Chondrocyte (in vitro differentiated cells): ENCODE results near the gene GMEB1. TPM values are rescaled to one million over a fixed set of nuclear protein-coding genes. Genes with fewer than 3 reads are reported as not detected.
A peak's percentile ranks its signal among the peaks of the same experiment; 100 is the strongest.
"Not testable (repeated sequence)": the region's sequence is repeated elsewhere in the genome, so short reads cannot be mapped to it uniquely, and the experiment has no call there.

Source experiments
- DNase-seq: peaks from one replicate; pipeline ENCODE4 v3.0.0; 2021; ENCODE audit warnings: mixed read lengths, low spot score
- H3K27ac Mint-ChIP-seq: one replicate; pipeline ENCODE4 v1.8.0; 2021; ENCODE audit warnings: mild to moderate bottlenecking, moderate library complexity, mixed read lengths; ENCODE audit not compliant: unreplicated experiment
- H3K27me3 Mint-ChIP-seq: 2 replicates; pipeline ENCODE4 v1.8.0; 2021; ENCODE audit warnings: low read depth, mixed read lengths
- H3K36me3 Mint-ChIP-seq: 2 replicates; pipeline ENCODE4 v1.8.0; 2021; ENCODE audit warnings: low read depth, mixed read lengths
- H3K4me1 Mint-ChIP-seq: 2 replicates; pipeline ENCODE4 v1.8.0; 2021; ENCODE audit warnings: low read depth, mild to moderate bottlenecking, mixed read lengths
- H3K4me3 Mint-ChIP-seq: one replicate; pipeline ENCODE4 v1.8.0; 2021; ENCODE audit warnings: mild to moderate bottlenecking, moderate library complexity, mixed read lengths; ENCODE audit not compliant: unreplicated experiment
- H3K9me3 Mint-ChIP-seq: 2 replicates; pipeline ENCODE4 v1.8.0; 2021; ENCODE audit warnings: low read depth, mixed read lengths
- total RNA-seq: library from RNA; stranded (reverse); gene quantifications from 3 replicates; pipeline ENCODE4 v1.2.1, GENCODE V29; 2021
- TF ChIP-seq, protein P1 (sequence below): fragments of 200-600 bp; sonication (generic); IDR thresholded peaks from 2 replicates; pipeline ENCODE4 v1.5.0; 2021; ENCODE audit warnings: antibody characterized with exemption, mild to moderate bottlenecking, moderate library complexity

The GMEB1 gene
- total RNA-seq, 1 donor from 2014 or later: 12.4 TPM

DNA sequence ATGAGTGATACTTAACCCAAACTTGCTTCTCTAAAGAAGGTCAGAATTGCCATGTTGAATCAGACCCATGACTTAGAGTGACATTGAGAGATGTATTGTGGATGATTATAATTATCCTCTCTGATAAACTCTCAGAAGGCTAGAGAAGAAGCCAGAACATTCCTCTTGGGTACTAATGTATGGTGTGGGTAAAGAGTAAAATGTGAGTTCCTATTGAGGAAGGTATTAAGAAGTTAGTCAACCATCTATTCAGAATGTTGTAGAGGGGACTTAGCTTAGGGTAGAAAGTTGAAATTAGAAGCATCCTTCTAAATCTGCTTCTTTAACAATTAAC, 7.3 kb downstream of the GMEB1 start:
- Mint-ChIP-seq H3K4me1 (peaks cover 2% of the 10 kb centered on the region), H3K4me3 (no peak overlapping the region), H3K27me3 (no peaks in the 10 kb centered on the region), H3K9me3 (no peaks in the 10 kb centered on the region), H3K36me3 (no peaks in the 10 kb centered on the region), H3K27ac (no peak overlapping the region)
- TF ChIP-seq, protein P1, sequence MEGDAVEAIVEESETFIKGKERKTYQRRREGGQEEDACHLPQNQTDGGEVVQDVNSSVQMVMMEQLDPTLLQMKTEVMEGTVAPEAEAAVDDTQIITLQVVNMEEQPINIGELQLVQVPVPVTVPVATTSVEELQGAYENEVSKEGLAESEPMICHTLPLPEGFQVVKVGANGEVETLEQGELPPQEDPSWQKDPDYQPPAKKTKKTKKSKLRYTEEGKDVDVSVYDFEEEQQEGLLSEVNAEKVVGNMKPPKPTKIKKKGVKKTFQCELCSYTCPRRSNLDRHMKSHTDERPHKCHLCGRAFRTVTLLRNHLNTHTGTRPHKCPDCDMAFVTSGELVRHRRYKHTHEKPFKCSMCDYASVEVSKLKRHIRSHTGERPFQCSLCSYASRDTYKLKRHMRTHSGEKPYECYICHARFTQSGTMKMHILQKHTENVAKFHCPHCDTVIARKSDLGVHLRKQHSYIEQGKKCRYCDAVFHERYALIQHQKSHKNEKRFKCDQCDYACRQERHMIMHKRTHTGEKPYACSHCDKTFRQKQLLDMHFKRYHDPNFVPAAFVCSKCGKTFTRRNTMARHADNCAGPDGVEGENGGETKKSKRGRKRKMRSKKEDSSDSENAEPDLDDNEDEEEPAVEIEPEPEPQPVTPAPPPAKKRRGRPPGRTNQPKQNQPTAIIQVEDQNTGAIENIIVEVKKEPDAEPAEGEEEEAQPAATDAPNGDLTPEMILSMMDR: no peak
- DNase-seq: no peak

DNA sequence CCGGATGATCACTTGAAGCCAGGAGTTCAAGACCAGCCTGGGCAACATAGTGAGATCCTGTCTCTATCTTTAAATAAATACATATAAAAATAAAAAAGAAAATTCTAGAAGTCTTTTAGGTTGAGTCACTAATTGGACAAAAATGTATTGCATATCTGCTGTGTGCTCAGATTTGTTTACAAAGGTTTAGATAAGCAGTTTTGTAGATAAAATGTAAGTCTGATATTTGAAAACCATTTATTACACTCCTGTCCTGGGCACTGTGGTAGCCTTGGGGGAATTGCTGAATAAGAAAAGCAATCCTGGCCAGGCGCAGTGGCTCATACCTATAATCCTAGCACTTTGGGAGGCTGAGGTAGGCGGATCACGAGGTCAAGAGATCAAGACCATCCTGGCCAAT, 11.6 kb downstream of the GMEB1 start:
- Mint-ChIP-seq H3K4me3 (no peak overlapping the region), H3K27ac (peak overlapping the region; percentile 61), H3K27me3 (no peaks in the 10 kb centered on the region), H3K9me3 (no peaks in the 10 kb centered on the region), H3K36me3 (peaks cover 7% of the 10 kb centered on the region), H3K4me1 (no peaks in the 10 kb centered on the region)
- TF ChIP-seq, protein P1: no peak
- DNase-seq: peak; percentile 12

DNA sequence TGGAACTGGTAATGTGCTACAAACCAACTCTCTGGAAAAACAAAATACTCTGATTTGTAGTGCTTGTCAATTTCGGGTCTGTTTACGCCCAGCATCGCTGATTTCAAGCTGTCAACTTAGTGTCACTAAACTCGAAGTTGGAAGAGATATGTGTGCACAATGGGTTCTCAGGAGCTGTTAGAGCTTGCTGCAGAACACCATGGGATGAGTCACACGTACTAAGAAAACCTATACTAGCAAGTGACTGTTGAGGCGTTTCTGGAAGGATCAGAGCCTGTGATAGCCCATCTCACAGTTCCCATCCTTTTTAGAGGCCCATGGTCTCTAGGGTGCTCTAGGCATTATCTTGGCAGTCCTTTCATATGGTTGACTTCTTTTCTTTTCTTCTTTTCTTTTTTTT, 14.3 kb downstream of the GMEB1 start:
- TF ChIP-seq, protein P1: no peak
- no peaks in the 10 kb centered on the region for H3K4me1 Mint-ChIP-seq
- peaks cover 9% of the 10 kb centered on the region for H3K36me3 Mint-ChIP-seq
- H3K4me3 Mint-ChIP-seq: no peak overlapping the region
- H3K27ac Mint-ChIP-seq: no peak overlapping the region
- H3K9me3 Mint-ChIP-seq: no peaks in the 10 kb centered on the region
- no peaks in the 10 kb centered on the region for H3K27me3 Mint-ChIP-seq
- DNase-seq: no peak

DNA sequence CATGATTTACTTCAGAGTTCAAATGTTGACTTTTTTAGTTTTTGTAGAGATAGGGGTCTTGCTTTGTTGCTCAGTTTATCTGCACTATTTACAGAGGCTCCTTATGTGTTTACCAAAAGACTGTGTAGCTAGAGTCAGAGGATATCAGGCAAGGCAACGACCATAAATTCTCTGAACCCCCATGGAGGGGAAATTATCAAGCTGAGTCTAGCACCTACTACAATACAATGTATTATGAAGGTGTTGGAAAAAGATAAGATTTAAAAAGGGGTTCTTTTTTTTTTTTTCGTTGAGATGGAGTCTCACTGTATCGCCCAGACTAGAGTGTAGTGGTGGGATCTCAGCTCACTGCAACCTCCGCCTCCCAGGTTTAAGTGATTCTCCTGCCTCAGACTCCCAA, 16.4 kb downstream of the GMEB1 start:
- Mint-ChIP-seq H3K4me1 (no peaks in the 10 kb centered on the region), H3K9me3 (no peaks in the 10 kb centered on the region), H3K27me3 (no peaks in the 10 kb centered on the region), H3K4me3 (no peak overlapping the region), H3K36me3 (peaks cover 9% of the 10 kb centered on the region), H3K27ac (no peak overlapping the region)
- DNase-seq: no peak
- TF ChIP-seq, protein P1: no peak

DNA sequence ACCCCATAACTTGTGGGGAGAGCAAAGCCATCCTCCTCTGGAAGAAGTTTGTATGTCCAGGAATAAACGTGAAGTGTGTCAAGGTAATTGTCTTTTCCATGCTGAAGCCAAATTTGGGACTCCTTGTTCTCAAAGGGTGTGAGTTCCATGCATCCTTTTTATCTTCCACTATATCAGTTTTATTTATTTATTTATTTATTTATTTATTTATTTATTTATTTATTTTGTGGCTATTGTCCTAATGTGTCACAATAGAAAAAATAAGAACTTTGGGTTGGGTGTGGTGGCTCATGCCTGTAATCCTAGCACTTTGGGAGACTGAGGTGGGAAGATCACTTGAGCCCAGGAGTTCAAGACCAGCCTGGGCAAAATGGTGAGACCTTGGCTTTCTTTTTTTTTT, 23.0 kb downstream of the GMEB1 start:
- H3K4me3 Mint-ChIP-seq: not testable (repeated sequence)
- peaks cover 13% of the 10 kb centered on the region for H3K36me3 Mint-ChIP-seq

DNA sequence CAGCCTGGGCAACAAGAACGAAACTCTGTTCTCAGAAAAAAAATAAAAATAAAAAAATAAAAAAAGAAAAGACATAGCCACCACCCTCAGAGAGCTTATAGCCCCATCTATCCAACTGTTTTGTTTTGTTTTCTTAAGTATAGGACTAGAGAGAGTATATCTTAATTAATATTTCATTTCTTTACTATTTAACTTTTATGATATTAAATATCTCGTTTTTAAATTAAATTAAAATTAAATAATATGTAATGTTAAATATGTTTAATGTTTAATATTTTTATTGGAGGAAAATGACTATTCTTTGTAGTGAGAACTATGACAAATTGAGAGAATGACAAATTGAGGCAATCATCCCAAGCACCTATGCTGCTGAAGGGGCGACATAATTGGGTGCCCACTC, 35.0 kb downstream of the GMEB1 start:
- H3K27ac Mint-ChIP-seq: no peak overlapping the region
- no peak for DNase-seq
- no peaks in the 10 kb centered on the region for H3K4me1 Mint-ChIP-seq
- peaks cover 17% of the 10 kb centered on the region for H3K36me3 Mint-ChIP-seq
- H3K4me3 Mint-ChIP-seq: no peak overlapping the region
- TF ChIP-seq, protein P1: no peak
- no peaks in the 10 kb centered on the region for H3K27me3 Mint-ChIP-seq
- H3K9me3 Mint-ChIP-seq: no peaks in the 10 kb centered on the region

More for the DNA sequence above, 23.0 kb downstream of the GMEB1 start:
- not testable (repeated sequence) for H3K4me1 Mint-ChIP-seq, DNase-seq, H3K27me3 Mint-ChIP-seq, H3K9me3 Mint-ChIP-seq, H3K27ac Mint-ChIP-seq
